Keratinocyte (primary cell): Measurements from ENCODE around the gene UNKL. TPM values are rescaled to one million over a fixed set of nuclear protein-coding genes. Genes with fewer than 3 reads are reported as not detected.

ENCODE experiments used
- DNase-seq: peaks from one replicate; pipeline ENCODE4 v3.0.0-alpha.2; 2011; ENCODE audit warnings: low read depth, missing footprints, low spot score
- FAIRE-seq: peaks from 2 replicates; lab custom pipeline; 2011; peaks lifted over from hg19 to GRCh38; lab: Jason Lieb, UNC
- H2AFZ ChIP-seq: 2 replicates; pipeline ENCODE4 v1.6.0; 2012; ENCODE audit warnings: low read length, control low read depth, inconsistent platforms; ENCODE audit not compliant: control insufficient read depth
- H3K27ac ChIP-seq: 2 replicates; pipeline ENCODE4 v1.5.1; 2011; ENCODE audit warnings: low read length; ENCODE audit not compliant: control insufficient read depth, insufficient read depth
- H3K27me3 ChIP-seq: 3 replicates; pipeline ENCODE4 v1.6.0; 2011; ENCODE audit warnings: low read length; ENCODE audit not compliant: control insufficient read depth, insufficient read depth; ENCODE audit errors: extremely low read depth
- H3K36me3 ChIP-seq, 2 experiments: 2 replicates in 1 of 2; 3 replicates in 1 of 2; pipeline ENCODE4 v1.5.1; 2011; ENCODE audit warnings: low read length in 2 of 2, mild to moderate bottlenecking in 1 of 2; ENCODE audit not compliant: control insufficient read depth in 2 of 2, insufficient read depth in 2 of 2; ENCODE audit errors: extremely low read depth in 1 of 2
- H3K4me1 ChIP-seq: 3 replicates; pipeline ENCODE4 v1.5.1; 2011; ENCODE audit warnings: low read length; ENCODE audit not compliant: control insufficient read depth, insufficient read depth; ENCODE audit errors: extremely low read depth
- H3K4me2 ChIP-seq: 3 replicates; pipeline ENCODE4 v1.6.0; 2011; ENCODE audit warnings: low read depth, low read length; ENCODE audit not compliant: control insufficient read depth, insufficient read depth; ENCODE audit errors: extremely low read depth
- H3K4me3 ChIP-seq, 3 experiments: fragments of 200-600 bp in 1 of 3; sonication (generic) in 1 of 3; 2 replicates in 2 of 3; 3 replicates in 1 of 3; pipeline ENCODE4 v1.5.1; 2011 to 2016; ENCODE audit warnings: low read length in 3 of 3, mild to moderate bottlenecking in 3 of 3, control low read depth in 2 of 3, inconsistent platforms in 1 of 3, low read depth in 1 of 3, mixed read lengths in 1 of 3, mixed run types in 1 of 3, moderate library complexity in 1 of 3; ENCODE audit not compliant: control insufficient read depth in 2 of 3, insufficient read depth in 2 of 3; ENCODE audit errors: extremely low read depth in 1 of 3
- H3K79me2 ChIP-seq: 2 replicates; pipeline ENCODE4 v1.6.0; 2012; ENCODE audit warnings: low read length; ENCODE audit not compliant: control insufficient read depth, insufficient read depth
- H3K9ac ChIP-seq: 3 replicates; pipeline ENCODE4 v1.6.0; 2011; ENCODE audit warnings: low read length; ENCODE audit not compliant: control insufficient read depth, insufficient read depth; ENCODE audit errors: extremely low read depth
- H3K9me1 ChIP-seq: 3 replicates; pipeline ENCODE4 v1.6.0; 2011; ENCODE audit warnings: low read length; ENCODE audit not compliant: control insufficient read depth, insufficient read depth; ENCODE audit errors: extremely low read depth
- H3K9me3 ChIP-seq: 2 replicates; pipeline ENCODE4 v1.5.1; 2012; ENCODE audit warnings: low read depth, low read length; ENCODE audit not compliant: control insufficient read depth
- H4K20me1 ChIP-seq: 3 replicates; pipeline ENCODE4 v1.6.0; 2011; ENCODE audit warnings: low read length; ENCODE audit not compliant: control insufficient read depth, insufficient read depth; ENCODE audit errors: extremely low read depth
- CTCF ChIP-seq, 3 experiments: IDR thresholded peaks in 1 of 3; conservative IDR thresholded peaks in 1 of 3; optimal IDR thresholded peaks in 1 of 3; 2 replicates in 2 of 3; 3 replicates in 1 of 3; pipeline versions ENCODE3 to v1.5.1; 2011; ENCODE audit warnings: low read length in 3 of 3, mild to moderate bottlenecking in 3 of 3, moderate library complexity in 2 of 3, control low read depth in 1 of 3, inconsistent platforms in 1 of 3; ENCODE audit not compliant: insufficient read depth in 2 of 3; ENCODE audit errors: extremely low read depth in 1 of 3
- EZH2 ChIP-seq: IDR thresholded peaks from one replicate; pipeline ENCODE4 v1.6.1; 2012; ENCODE audit warnings: inconsistent platforms, mild to moderate bottlenecking, low read length, moderate library complexity
- dilution Hi-C: fragments of 300-500 bp; cut with MboI; formaldehyde crosslinking; loops from one replicate; pipeline ENCODE4 v1.7.0; 2020; ENCODE audit warnings: low sequenced_read_pairs; ENCODE audit not compliant: extremely low pct_ligation_motif_present
- polyA plus RNA-seq, 5 experiments: library from polyadenylated mRNA; depleted of rRNA in 3 of 5; stranded (reverse) in 3 of 5; stranded (forward) in 1 of 5; unstranded in 1 of 5; fragments of >200 nt; gene quantifications; 1 replicate in 1 of 5; 2 replicates in 3 of 5; 3 replicates in 1 of 5; pipeline versions ENCODE4 v1.2.1 to v1.2.3, GENCODE V29; 2011 to 2012; ENCODE audit warnings: missing spikeins in 2 of 5, low read depth in 1 of 5, low replicate concordance in 1 of 5

The UNKL gene
- polyA plus RNA-seq, 1 donor (not counting 4 experiments of a cell fraction or from before 2014, with no cell fraction given): 2.3 TPM

DNA sequence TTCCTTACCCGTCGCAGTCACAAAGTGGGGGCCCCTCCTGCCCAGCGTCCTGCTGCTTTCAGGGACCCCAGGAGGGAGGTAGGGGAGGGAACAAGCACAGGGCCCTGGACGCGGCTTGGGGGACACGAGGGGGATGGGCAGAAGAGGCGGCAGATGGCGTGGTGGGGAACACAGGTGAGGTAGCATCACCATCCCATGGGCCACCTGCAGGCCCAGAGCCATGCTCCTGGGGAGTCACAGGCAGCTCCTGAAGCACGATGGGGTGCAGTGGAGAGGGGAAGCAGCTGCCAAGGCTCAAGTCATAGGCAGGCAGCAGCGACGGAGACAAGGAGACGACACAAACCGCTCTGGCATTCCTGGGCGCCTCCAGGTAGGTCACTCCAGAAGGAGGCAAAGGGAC is 10.8 kb downstream of the UNKL start:
- FAIRE-seq: no peak

DNA sequence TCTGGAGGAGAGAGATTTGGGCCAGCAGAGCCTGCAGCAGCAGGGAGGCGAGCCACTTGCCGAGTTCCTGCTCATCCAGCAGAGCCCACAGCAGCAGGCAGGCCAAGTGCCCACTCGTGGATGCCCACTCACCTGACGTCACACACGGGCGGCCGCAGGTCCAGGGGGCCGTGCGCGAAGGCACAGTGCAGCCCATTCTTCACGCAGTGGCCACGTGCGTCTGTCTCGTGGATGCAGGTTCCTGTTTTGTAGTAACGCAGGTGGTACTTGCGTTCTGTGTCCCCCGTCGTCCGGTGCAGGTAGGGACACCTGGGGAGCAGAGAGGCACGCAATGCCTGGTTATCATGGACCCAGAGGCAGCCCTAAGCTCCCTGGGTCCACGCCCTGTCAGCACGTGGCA is 11.5 kb downstream of the UNKL start:
- DNase-seq (no peak), FAIRE-seq (no peak)
- no peak overlapping the region for H3K4me2 ChIP-seq
- H3K9ac ChIP-seq: no peak overlapping the region
- dilution Hi-C loops: no loop called here
- H3K9me3 ChIP-seq: no peaks in the 10 kb centered on the region
- no peak overlapping the region for H3K27ac ChIP-seq
- H3K79me2 ChIP-seq: no peaks in the 10 kb centered on the region
- no peak for TF ChIP-seq CTCF (optimal IDR thresholded peaks at IDR 0.05 in 1 of 3, IDR thresholded peaks at IDR 0.05 in 1 of 3, conservative IDR thresholded peaks at IDR 0.05 in 1 of 3; ENCODE audit: extremely low read depth in 1 of 3, insufficient read depth in 2 of 3, low read length in 3 of 3)
- no peak for TF ChIP-seq EZH2
- no peaks in the 10 kb centered on the region for H3K4me1 ChIP-seq
- H3K4me3 ChIP-seq: no peak overlapping the region
- no peaks in the 10 kb centered on the region for H3K9me1 ChIP-seq
- no peaks in the 10 kb centered on the region for H4K20me1 ChIP-seq
- H2AFZ ChIP-seq: no peak overlapping the region
- no peaks in the 10 kb centered on the region for H3K27me3 ChIP-seq
- peaks cover 0 to 5% of the 10 kb centered on the region in 2 experiments for H3K36me3 ChIP-seq

More for the DNA sequence above, 10.8 kb downstream of the UNKL start:
- H3K4me1 ChIP-seq: peaks cover 3% of the 10 kb centered on the region
- dilution Hi-C loops: no loop called here
- H4K20me1 ChIP-seq: no peaks in the 10 kb centered on the region
- no peak for DNase-seq
- no peaks in the 10 kb centered on the region for H3K9me3 ChIP-seq
- no peak overlapping the region for H3K4me3 ChIP-seq
- H3K27ac ChIP-seq: no peak overlapping the region
- no peaks in the 10 kb centered on the region for H3K9me1 ChIP-seq
- TF ChIP-seq CTCF (optimal IDR thresholded peaks at IDR 0.05 in 1 of 3, IDR thresholded peaks at IDR 0.05 in 1 of 3, conservative IDR thresholded peaks at IDR 0.05 in 1 of 3; ENCODE audit: extremely low read depth in 1 of 3, insufficient read depth in 2 of 3, low read length in 3 of 3): no peak
- no peaks in the 10 kb centered on the region for H3K79me2 ChIP-seq
- H3K27me3 ChIP-seq: no peaks in the 10 kb centered on the region
- peaks cover 0 to 5% of the 10 kb centered on the region in 2 experiments for H3K36me3 ChIP-seq
- no peak overlapping the region for H3K9ac ChIP-seq
- H2AFZ ChIP-seq: no peak overlapping the region
- H3K4me2 ChIP-seq: no peak overlapping the region
